ENCODE measurements around the gene SERPINE1. TPM values are rescaled to one million over a fixed set of nuclear protein-coding genes. Genes with fewer than 3 reads are reported as not detected.

Gene SERPINE1
- total and polyA plus RNA-seq, 2 of the 4 experiments (the other 2 are of a cell fraction): 1,441 to 2,783 TPM

DNA sequence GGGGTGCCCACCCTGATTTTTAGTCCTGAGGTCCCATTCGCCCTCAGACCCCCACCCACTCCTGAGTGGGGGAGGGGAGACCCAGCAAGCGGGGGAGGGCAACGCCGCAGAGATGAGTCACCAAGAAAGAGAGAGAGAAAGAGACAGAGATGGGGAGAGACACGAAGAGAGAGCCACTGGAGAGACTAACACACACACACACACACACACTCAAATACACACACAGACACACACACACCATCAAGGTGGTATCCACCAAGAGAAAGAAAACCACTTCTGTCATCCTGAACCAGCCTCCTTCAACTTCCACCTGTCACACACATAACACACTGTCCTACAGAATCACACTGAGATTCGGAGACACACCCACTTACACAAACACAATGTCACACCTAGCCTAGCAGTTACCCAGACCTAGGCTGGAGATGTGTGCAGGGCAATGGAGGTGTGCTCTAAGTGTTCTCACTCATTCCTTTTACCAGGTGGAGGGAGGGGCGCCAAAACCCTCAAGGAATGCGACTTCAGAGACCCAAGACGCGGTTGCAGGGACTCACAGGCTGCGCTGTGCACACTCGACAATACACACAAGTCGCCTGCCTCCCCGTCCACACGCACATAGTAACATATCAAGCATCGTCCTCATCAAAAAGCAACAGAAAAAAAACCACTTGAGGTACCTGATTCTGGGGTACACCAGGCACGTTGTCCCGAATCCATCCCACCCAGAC is 42.4 kb downstream of the SERPINE1 start:
- Histone ChIP-seq H2BK15ac (ENCODE audit: low read depth, low read length) (peak overlapping the region; percentile 76; the same call in 2 of the 3 replicates), H3K23ac (ENCODE audit: low read depth, low read length) (peak overlapping the region; percentile 91), H3K56ac (ENCODE audit: extremely low read depth, insufficient read depth, low read length) (no peak overlapping the region), H3K79me1 (ENCODE audit: low read depth in 1 of 2, low read length in 2 of 2) (peaks cover 0 to 3% of the 10 kb centered on the region in 2 experiments; a peak in 1 of 4 replicates), H2AFZ (replicated peaks; ENCODE audit: low read length, poor library complexity) (peak overlapping the region; percentile 83), H3K9ac (ENCODE audit: low read depth, low read length) (no peak overlapping the region), H3K14ac (replicated peaks; ENCODE audit: low read depth, low read length) (no peak overlapping the region; the same call in 1 of the 2 replicates), H3K4me3 (ENCODE audit: insufficient read depth, low read depth, low read length) (no peak overlapping the region), H3K27me3 (ENCODE audit: control insufficient read depth, insufficient read depth, low read length) (peaks cover 65% of the 10 kb centered on the region), H3K4me1 (ENCODE audit: control insufficient read depth, insufficient read depth, low read length) (peaks cover 18% of the 10 kb centered on the region), H3K27ac (ENCODE audit: insufficient read depth, low read length) (no peak overlapping the region), H2AK9ac (replicated peaks; ENCODE audit: low read depth, low read length, poor library complexity) (peak overlapping the region; percentile 48), H3K9me1 (ENCODE audit: insufficient read depth, low read length) (peaks cover 14% of the 10 kb centered on the region), H3K4ac (ENCODE audit: low read depth, low read length) (peak overlapping the region; percentile 79), H2BK20ac (ENCODE audit: low read depth, low read length) (peak overlapping the region; percentile 69), H4K91ac (ENCODE audit: insufficient read depth, low read depth, low read length) (no peak overlapping the region; the same call in 1 of the 2 replicates), H2BK5ac (ENCODE audit: low read depth, low read length, poor library complexity, severe bottlenecking) (peak overlapping the region; percentile 3), H3K36me3 (ENCODE audit: control insufficient read depth, insufficient read depth, low read length) (no peaks in the 10 kb centered on the region), H2AK5ac (ENCODE audit: low read depth, low read length) (peak overlapping the region; percentile 82), H4K5ac (ENCODE audit: low read depth, low read length) (no peak overlapping the region), H3K18ac (ENCODE audit: low read depth, low read length) (peak overlapping the region; percentile 8; the same call in 1 of the 2 replicates), H4K8ac (ENCODE audit: low read depth in 2 of 2, low read length in 2 of 2) (peak overlapping the region in 1 of 2 experiments; percentile 5; a peak in 1 of 4 replicates), H3K4me2 (ENCODE audit: low read depth, low read length) (peak overlapping the region; percentile 83), H4K20me1 (ENCODE audit: insufficient read depth, low read length) (peaks cover 9% of the 10 kb centered on the region; the same call in 1 of the 2 replicates), H3K9me3 (ENCODE audit: control insufficient read depth, insufficient read depth, low read length) (peaks cover 2% of the 10 kb centered on the region; the same call in 1 of the 2 replicates), H2BK120ac (ENCODE audit: low read depth, low read length) (peak overlapping the region; percentile 59)
- dilution Hi-C loops (cut with HindIII; ENCODE audit: low sequenced_read_pairs, unreplicated experiment): no loop called here
- CTCF ChIA-PET: interaction anchor here (1.0 to 1.9 kb wide), 2 partner anchors 25 kb away, joined by 6 to 8 read pairs; no protein-coding TSS in a partner anchor
- intact Hi-C loops (cut with micrococcal nuclease): loop anchor here (1.0 kb wide), 1 partner anchor 25 kb away; no protein-coding TSS in a partner anchor
- POLR2A ChIA-PET (ENCODE audit: unreplicated experiment): interaction anchor here (0.6 kb wide), 1 partner anchor 40 kb away, joined by 4 read pairs; no protein-coding TSS in a partner anchor
- no TSS peak for BruUV-seq (replicated peaks)
- ATAC-seq (ENCODE audit: low read depth) (no peak), DNase-seq (no peak)
- in situ Hi-C loops (cut with MboI; ENCODE audit: low sequenced_read_pairs): no loop called here
- 5% methylated on average over 3 of the region's 18 CpGs; no CpG with 5 or more reads in 1 of the 2 experiments for WGBS, 2 experiments (ENCODE audit: extremely low coverage in 2 of 2, insufficient read length in 1 of 2)
- TF ChIP-seq FOS (IDR thresholded peaks at IDR 0.05; ENCODE audit: low read depth, low read length) (peak; percentile 65; the same call in 1 of the 2 replicates), MAZ (IDR thresholded peaks at IDR 0.05; ENCODE audit: borderline replicate concordance, low read depth, low read length) (no peak)

All from IMR-90 (cell line).